Neural cell (in vitro differentiated cells): ENCODE results near the gene RNF182. TPM values are rescaled to one million over a fixed set of nuclear protein-coding genes. Genes with fewer than 3 reads are reported as not detected.

Source experiments
- H2AFZ ChIP-seq: fragments of 200-600, 300-800 bp; sonication (generic), shearing (Covaris generic); 2 replicates; pipeline ENCODE4 v1.6.0; 2014; ENCODE audit warnings: low read depth, mild to moderate bottlenecking, antibody characterized with exemption, low read length, moderate library complexity
- H3F3A ChIP-seq: fragments of 200-600 bp; shearing (Covaris generic); 2 replicates; pipeline ENCODE4 v1.6.1; 2016; ENCODE audit warnings: mild to moderate bottlenecking, moderate library complexity, mixed read lengths, antibody characterized with exemption, low read length; ENCODE audit not compliant: insufficient read depth, poor library complexity, severe bottlenecking
- H3K27ac ChIP-seq: fragments of 200-600, 300-800 bp; sonication (generic), shearing (Covaris generic); 2 replicates; pipeline ENCODE4 v1.5.1; 2014; ENCODE audit warnings: mild to moderate bottlenecking, low read length, moderate library complexity
- H3K27me3 ChIP-seq: fragments of 300-800, 200-600 bp; sonication (generic), shearing (Covaris generic); 2 replicates; pipeline ENCODE4 v1.6.0; 2014; ENCODE audit warnings: mild to moderate bottlenecking, low read depth, low read length, moderate library complexity; ENCODE audit not compliant: insufficient read depth
- H3K36me3 ChIP-seq: fragments of 300-800, 200-600 bp; sonication (generic), shearing (Covaris generic); 2 replicates; pipeline ENCODE4 v1.5.1; 2014; ENCODE audit warnings: mild to moderate bottlenecking, antibody characterized with exemption, low read length, moderate library complexity; ENCODE audit not compliant: insufficient read depth
- H3K4me2 ChIP-seq: fragments of 300-800, 200-600 bp; sonication (generic), shearing (Covaris generic); 2 replicates; pipeline ENCODE4 v1.6.0; 2014; ENCODE audit warnings: mild to moderate bottlenecking, low read length
- H3K4me3 ChIP-seq: fragments of 300-800, 200-600 bp; sonication (generic), shearing (Covaris generic); 2 replicates; pipeline ENCODE4 v1.5.1; 2014; ENCODE audit warnings: mild to moderate bottlenecking, low read length, moderate library complexity
- H3K79me2 ChIP-seq: fragments of 200-600 bp; shearing (Covaris generic); replicated peaks from 2 replicates; pipeline ENCODE4 v1.6.0; 2014; ENCODE audit warnings: mild to moderate bottlenecking, low read length, moderate library complexity; ENCODE audit not compliant: insufficient read depth
- H3K9ac ChIP-seq: fragments of 300-800, 200-600 bp; sonication (generic), shearing (Covaris generic); 2 replicates; pipeline ENCODE4 v1.6.1; 2016; ENCODE audit warnings: mild to moderate bottlenecking, low read length, mixed read lengths
- H3K9me2 ChIP-seq: fragments of 200-600 bp; shearing (Covaris generic); 2 replicates; pipeline ENCODE4 v1.6.1; 2016; ENCODE audit warnings: mild to moderate bottlenecking, low read length, mixed read lengths; ENCODE audit not compliant: insufficient read depth
- H3K9me3 ChIP-seq: fragments of 200-600, 300-800 bp; sonication (generic), shearing (Covaris generic); 2 replicates; pipeline ENCODE4 v1.6.1; 2016; ENCODE audit warnings: mild to moderate bottlenecking, mixed run types, low read length, moderate library complexity, mixed read lengths
- H4K20me1 ChIP-seq: fragments of 200-600 bp; shearing (Covaris generic); 2 replicates; pipeline ENCODE4 v1.6.1; 2016; ENCODE audit warnings: mild to moderate bottlenecking, mixed run types; ENCODE audit not compliant: insufficient read depth
- CTCF ChIP-seq: fragments of 450-650 bp; IDR thresholded peaks from 2 replicates; pipeline ENCODE4 v1.5.1; 2014; ENCODE audit warnings: antibody characterized with exemption, mild to moderate bottlenecking, moderate library complexity; ENCODE audit not compliant: poor library complexity, severe bottlenecking
- EP300 ChIP-seq: fragments of 450-650 bp; conservative IDR thresholded peaks from 2 replicates; pipeline ENCODE4 v1.6.1; 2014; ENCODE audit warnings: antibody characterized with exemption, mild to moderate bottlenecking, moderate library complexity; ENCODE audit not compliant: poor library complexity, severe bottlenecking
- EZH2 ChIP-seq: fragments of 200-600, 300-800 bp; shearing (Covaris generic), sonication (generic); IDR thresholded peaks from 2 replicates; pipeline ENCODE4 v1.6.1; 2014; ENCODE audit warnings: antibody characterized with exemption, low read length, borderline replicate concordance, mild to moderate bottlenecking; ENCODE audit not compliant: insufficient read depth, poor library complexity, severe bottlenecking
- MXI1 ChIP-seq: fragments of 450-650 bp; conservative IDR thresholded peaks from 2 replicates; pipeline ENCODE4 v1.6.1; 2014; ENCODE audit warnings: antibody characterized with exemption, mild to moderate bottlenecking; ENCODE audit not compliant: poor library complexity, severe bottlenecking
- POLR2AphosphoS5 ChIP-seq: IDR thresholded peaks from 2 replicates; pipeline ENCODE4 v1.6.1; 2012
- RAD21 ChIP-seq: fragments of 450-650 bp; conservative IDR thresholded peaks from 2 replicates; pipeline ENCODE4 v1.6.1; 2014; ENCODE audit warnings: antibody characterized with exemption, mild to moderate bottlenecking, moderate library complexity
- SMC3 ChIP-seq: fragments of 450-650 bp; conservative IDR thresholded peaks from 2 replicates; pipeline ENCODE4 v1.6.1; 2014; ENCODE audit warnings: antibody characterized with exemption, mild to moderate bottlenecking, moderate library complexity; ENCODE audit not compliant: poor library complexity
- TAF1 ChIP-seq: IDR thresholded peaks from 2 replicates; pipeline ENCODE4 v1.6.1; 2012; ENCODE audit warnings: low read depth
- polyA plus RNA-seq: library from polyadenylated mRNA; depleted of rRNA; stranded (reverse); fragments of >200 nt; gene quantifications from 2 replicates; pipeline ENCODE4 v1.2.3, GENCODE V29; 2014
- TF ChIP-seq, protein P1 (sequence below): IDR thresholded peaks from 2 replicates; pipeline ENCODE4 v1.6.1; 2012; ENCODE audit warnings: borderline replicate concordance

The RNF182 gene
- polyA plus RNA-seq, 1 donor from 2014 or later, result 8.0 TPM

DNA sequence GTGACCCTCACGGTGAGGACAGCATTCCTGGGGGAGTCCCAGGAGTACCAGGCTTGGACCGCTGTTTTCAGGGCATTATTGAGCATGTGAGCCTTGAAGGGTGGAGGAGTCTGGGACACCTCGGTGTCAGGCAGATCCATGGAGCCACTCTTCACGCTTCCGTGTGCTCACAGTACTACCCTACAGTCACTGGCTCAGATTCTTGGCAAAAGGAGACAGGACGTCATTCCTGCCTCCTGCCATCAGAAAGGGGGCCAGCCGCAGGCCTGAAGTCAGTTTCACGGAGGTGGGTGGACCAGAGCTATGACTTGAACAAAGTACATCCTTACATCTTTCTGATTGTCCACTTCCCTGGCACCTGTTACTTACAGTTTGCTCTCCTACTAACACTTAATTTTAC lies 103.9 kb downstream of the RNF182 start:
- Histone ChIP-seq H3K27ac (no peak overlapping the region), H3F3A (no peaks in the 10 kb centered on the region), H3K9me2 (no peaks in the 10 kb centered on the region), H3K27me3 (no peaks in the 10 kb centered on the region), H3K36me3 (no peaks in the 10 kb centered on the region), H3K9me3 (no peaks in the 10 kb centered on the region), H3K4me2 (no peak overlapping the region), H3K4me3 (no peak overlapping the region), H3K79me2 (no peaks in the 10 kb centered on the region), H3K9ac (no peak overlapping the region), H4K20me1 (no peaks in the 10 kb centered on the region), H2AFZ (no peak overlapping the region)
- no peak for TF ChIP-seq SMC3
- no peak for TF ChIP-seq POLR2AphosphoS5
- TF ChIP-seq TAF1, result no peak
- no peak for TF ChIP-seq RAD21
- no peak for TF ChIP-seq EP300
- TF ChIP-seq EZH2, result no peak
- TF ChIP-seq CTCF, result no peak
- TF ChIP-seq, protein P1, sequence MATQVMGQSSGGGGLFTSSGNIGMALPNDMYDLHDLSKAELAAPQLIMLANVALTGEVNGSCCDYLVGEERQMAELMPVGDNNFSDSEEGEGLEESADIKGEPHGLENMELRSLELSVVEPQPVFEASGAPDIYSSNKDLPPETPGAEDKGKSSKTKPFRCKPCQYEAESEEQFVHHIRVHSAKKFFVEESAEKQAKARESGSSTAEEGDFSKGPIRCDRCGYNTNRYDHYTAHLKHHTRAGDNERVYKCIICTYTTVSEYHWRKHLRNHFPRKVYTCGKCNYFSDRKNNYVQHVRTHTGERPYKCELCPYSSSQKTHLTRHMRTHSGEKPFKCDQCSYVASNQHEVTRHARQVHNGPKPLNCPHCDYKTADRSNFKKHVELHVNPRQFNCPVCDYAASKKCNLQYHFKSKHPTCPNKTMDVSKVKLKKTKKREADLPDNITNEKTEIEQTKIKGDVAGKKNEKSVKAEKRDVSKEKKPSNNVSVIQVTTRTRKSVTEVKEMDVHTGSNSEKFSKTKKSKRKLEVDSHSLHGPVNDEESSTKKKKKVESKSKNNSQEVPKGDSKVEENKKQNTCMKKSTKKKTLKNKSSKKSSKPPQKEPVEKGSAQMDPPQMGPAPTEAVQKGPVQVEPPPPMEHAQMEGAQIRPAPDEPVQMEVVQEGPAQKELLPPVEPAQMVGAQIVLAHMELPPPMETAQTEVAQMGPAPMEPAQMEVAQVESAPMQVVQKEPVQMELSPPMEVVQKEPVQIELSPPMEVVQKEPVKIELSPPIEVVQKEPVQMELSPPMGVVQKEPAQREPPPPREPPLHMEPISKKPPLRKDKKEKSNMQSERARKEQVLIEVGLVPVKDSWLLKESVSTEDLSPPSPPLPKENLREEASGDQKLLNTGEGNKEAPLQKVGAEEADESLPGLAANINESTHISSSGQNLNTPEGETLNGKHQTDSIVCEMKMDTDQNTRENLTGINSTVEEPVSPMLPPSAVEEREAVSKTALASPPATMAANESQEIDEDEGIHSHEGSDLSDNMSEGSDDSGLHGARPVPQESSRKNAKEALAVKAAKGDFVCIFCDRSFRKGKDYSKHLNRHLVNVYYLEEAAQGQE, result no peak
- TF ChIP-seq MXI1, result no peak

DNA sequence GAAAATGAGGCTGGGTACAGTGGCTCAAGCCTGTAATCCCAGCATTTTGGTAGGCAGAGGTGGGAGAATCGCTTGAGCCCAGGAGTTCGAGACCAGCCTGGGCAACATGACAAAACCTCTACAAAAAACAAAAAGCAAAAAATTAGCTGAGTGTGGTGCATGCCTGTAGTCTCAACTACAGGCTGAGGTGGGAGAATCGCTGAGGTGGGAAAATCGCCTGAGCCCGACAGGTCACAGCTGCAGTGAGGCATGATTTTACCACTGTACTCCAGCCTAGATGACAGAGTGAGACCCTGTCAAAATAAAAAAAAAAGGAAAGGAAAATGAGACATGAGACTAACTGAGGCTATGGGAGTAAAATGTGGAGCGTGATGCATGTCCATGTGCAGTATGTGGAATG lies 104.9 kb downstream of the RNF182 start:
- Histone ChIP-seq H3K36me3 (no peaks in the 10 kb centered on the region), H3K79me2 (no peaks in the 10 kb centered on the region), H3K9me3 (no peaks in the 10 kb centered on the region), H3K27me3 (no peaks in the 10 kb centered on the region), H4K20me1 (no peaks in the 10 kb centered on the region), H3K9ac (no peak overlapping the region), H3K4me2 (no peak overlapping the region), H3K4me3 (no peak overlapping the region), H3K9me2 (no peaks in the 10 kb centered on the region), H3K27ac (no peak overlapping the region), H3F3A (no peaks in the 10 kb centered on the region), H2AFZ (no peak overlapping the region)
- TF ChIP-seq, protein P1, result no peak
- TF ChIP-seq MXI1 (no peak), POLR2AphosphoS5 (no peak), EZH2 (no peak), TAF1 (no peak), EP300 (no peak), CTCF (no peak), SMC3 (no peak), RAD21 (no peak)
